Head of caudate nucleus (tissue), 42 donors: ENCODE measurements around the gene CD320.

Experiments
- DNase-seq, 42 donors: peaks; one replicate each; pipeline versions ENCODE4 v3.0.0 to v3.0.0-alpha.2; 2020 to 2021; ENCODE audit warnings: mixed read lengths in 7 of 42
- intact Hi-C: fragments of 100-400 bp; cut with DNase I; formaldehyde crosslinking; loops from one replicate; pipeline ENCODE4 v1.15.0; 2022

The CD320 gene

DNA sequence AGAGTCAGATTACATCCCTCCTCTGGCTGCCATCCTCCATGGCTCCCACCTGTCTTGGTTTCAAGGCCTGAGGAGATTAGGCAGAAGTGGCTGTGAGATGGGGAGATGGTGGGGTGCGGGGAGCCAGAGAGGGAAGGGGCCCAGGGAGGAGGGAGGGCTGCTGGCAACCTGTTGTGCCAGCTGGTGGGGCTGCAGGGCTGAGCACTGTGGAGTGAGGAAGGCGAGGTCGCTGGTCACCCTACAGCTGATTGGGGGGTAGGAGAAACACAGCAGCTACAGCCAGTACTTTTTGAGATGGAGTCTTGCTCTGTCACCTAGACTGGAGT lies 48.3 kb downstream of the CD320 start:
- peak in 3 of 42 donors; percentile 5 to 10 (median 10) for DNase-seq
- intact Hi-C loops = loop anchor here (10.0 kb wide), 1 partner anchor 285 kb away; no protein-coding TSS in a partner anchor

DNA sequence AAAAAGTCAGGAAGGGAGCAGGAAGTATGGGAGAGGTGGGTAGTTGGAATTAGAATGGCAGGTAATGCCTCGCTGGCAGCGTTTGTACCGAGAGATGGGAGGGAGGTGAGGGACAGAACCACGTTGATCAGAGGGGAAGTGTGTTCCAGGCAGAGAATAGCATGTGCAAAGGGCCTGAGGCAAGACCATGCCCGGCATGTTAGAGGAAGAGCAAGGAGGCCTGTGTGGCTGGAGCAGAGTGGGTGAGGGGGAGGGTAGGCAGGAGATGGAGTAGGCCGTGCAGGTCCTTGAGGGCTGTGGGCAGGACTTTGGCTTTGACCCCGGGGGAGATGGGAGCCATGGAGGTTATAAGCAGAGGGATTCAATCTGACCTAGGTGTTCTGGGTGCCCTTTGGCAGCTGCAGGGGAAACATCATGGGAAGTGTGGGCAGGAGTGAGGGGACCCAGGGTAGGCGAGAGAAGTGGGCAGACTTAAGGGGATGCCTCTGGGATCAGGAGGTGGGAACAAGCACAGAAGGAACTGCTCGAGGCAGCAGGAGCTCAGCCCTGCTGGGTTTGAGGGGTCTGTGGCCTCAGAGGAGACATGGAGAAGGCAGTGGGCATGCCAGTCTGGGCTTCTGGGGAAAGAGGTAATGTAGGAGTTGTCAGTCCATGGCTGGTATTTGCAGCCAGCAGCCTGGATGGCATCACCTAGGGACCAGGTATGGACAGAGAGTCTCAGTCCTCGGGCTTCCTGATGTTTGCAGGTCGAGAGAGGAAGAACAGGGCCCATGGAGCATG lies 48.8 kb downstream of the CD320 start:
- intact Hi-C loops = loop anchor here (10.0 kb wide), 1 partner anchor 285 kb away; no protein-coding TSS in a partner anchor

DNA sequence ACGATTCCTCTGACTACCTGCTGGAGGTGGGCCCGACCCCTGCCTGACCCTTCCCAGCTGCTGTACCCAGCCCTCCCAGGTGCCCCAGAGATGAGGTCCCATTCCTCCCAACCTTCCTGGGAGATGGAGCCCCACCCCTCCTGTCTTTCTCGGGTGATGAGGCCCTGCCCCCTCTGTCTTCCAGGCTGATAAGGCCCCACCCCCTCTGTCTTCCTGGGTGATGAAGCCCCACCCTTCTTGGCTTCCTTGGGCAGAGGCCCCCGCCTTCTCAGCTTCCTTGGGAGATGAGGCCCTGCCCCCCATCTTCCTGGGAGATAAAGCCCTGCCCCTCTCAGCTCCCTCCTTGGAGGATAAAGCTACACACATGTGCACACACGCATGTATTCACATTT lies 51.1 kb downstream of the CD320 start:
- intact Hi-C loops = loop anchor here (10.0 kb wide), 1 partner anchor 282 kb away; no protein-coding TSS in a partner anchor
- DNase-seq = peak in 1 of 42 donors; percentile 21

More for the DNA sequence above, 48.8 kb downstream of the CD320 start:
- DNase-seq = peak in 1 of 42 donors; percentile 15

DNA sequence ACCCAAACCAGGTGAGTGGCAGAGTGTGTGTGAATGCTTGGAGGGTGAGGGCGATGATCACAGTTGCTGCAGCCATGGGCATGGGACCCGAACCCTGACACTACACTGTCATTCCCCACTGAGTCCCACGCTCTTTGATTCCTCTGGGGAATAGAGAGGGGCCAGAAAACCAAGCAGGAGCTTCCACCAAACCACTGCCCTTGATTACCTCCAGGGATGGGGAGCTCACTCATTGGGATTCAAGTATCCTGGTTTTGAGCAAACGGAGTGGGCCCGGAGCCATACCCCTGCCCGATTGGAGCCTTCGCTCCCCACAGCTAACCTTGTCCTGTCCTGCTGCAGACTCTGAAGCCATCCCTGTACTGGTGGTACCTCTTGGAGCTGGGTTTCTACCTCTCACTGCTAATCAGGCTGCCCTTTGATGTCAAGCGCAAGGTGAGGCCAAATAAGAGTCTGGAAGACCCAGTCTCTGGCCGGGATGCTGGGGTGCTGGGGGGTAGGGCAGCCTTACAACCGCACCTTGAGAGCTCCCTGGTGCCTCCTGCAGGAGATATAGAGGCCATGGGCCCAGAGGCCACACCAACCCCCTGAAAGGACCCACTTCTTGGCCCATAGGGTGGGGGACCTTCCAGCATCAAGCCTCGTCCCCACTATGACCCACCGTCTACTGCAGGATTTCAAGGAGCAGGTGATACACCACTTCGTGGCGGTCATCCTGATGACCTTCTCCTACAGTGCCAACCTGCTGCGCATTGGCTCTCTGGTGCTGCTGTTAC lies 51.7 kb downstream of the CD320 start:
- intact Hi-C loops = loop anchor here (10.0 kb wide), 1 partner anchor 282 kb away; no protein-coding TSS in a partner anchor
- DNase-seq = no peak

DNA sequence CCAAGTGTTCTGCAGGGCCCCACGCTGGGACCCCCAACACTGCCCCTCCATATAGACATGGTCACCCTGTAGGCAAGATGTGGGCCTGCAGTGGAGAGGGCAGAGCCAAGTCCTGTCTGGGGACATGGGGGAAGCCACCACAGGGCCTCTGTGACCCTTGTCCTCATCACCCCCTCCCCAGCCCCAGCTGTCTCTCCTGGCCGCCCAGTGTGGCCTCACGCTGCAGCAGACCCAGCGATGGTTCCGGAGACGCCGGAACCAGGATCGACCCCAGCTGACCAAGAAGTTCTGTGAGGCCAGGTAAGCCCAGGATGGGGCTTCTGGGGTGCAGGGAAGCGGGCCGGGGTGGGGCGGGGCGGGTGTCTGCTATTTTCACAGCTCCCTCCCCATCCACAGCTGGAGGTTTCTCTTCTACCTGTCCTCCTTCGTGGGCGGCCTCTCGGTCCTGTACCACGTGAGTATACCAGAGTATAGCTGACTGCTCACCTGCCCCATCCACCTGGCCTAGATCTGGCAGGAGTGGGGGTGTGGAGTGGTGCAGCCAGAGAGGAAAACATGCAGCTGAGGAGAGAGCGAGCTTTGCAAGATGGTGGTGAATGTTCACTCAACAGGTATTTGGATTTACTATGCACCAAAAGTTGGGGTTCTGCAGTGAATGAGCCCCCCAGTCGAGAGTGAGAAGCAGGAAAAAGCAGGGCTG lies 52.6 kb downstream of the CD320 start:
- intact Hi-C loops = loop anchor here (10.0 kb wide), 1 partner anchor 281 kb away; no protein-coding TSS in a partner anchor
- DNase-seq = no peak

DNA sequence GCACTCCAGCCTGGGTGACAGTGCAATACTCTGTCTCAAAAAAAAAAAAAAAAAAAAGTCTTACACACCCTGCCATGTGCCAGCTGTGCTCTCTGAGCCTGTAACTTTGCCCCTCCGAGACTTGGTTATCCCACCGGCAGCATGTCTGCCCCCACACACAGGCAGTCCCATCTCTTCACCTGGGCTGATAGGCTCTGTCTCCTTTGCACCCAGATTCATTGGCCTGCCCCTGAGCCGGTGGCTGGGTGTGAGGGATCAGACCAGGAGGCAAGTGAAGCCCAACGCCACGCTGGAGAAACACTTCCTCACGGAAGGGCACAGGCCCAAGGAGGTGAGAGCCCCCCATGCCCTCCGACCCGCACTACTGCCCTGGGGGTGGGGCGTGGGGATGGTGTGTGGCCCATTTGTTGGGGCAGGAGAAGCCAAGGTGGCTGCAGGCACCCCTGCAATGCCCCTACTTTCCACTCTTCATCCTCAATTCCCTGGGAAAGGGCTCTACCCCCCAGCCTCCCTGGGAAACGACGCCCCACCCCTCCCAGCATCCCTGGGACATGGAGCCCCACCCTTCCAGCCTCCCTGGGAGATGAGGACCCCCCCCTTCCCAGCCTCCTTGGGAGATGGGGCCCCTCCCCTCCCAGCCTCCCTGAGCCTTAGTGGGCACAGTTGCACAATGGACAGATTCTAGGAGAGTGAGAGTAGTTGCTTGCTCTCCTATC lies 53.7 kb downstream of the CD320 start:
- no peak for DNase-seq
- intact Hi-C loops = loop anchor here (10.0 kb wide), 1 partner anchor 280 kb away; no protein-coding TSS in a partner anchor

DNA sequence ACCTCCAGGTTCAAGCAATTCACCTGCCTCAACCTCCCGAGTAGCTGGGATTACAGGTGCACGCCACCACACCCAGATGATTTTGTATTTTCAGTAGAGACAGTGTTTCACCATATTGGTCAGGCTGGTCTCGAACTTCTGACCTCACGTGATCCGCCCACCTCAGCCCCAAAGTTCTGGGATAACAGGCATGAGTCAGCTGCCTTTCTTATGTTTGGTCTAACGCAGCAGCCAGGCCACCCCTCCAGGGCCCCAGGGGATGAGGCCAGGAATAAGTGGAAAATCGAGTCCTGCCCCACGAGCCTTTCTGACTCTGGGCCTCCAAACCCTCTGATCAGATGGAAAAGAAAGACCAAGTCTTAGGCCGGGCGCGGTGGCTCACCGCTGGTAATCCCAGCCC lies 54.5 kb downstream of the CD320 start:
- intact Hi-C loops = loop anchor here (10.0 kb wide), 1 partner anchor 279 kb away; no protein-coding TSS in a partner anchor
- DNase-seq = no peak

DNA sequence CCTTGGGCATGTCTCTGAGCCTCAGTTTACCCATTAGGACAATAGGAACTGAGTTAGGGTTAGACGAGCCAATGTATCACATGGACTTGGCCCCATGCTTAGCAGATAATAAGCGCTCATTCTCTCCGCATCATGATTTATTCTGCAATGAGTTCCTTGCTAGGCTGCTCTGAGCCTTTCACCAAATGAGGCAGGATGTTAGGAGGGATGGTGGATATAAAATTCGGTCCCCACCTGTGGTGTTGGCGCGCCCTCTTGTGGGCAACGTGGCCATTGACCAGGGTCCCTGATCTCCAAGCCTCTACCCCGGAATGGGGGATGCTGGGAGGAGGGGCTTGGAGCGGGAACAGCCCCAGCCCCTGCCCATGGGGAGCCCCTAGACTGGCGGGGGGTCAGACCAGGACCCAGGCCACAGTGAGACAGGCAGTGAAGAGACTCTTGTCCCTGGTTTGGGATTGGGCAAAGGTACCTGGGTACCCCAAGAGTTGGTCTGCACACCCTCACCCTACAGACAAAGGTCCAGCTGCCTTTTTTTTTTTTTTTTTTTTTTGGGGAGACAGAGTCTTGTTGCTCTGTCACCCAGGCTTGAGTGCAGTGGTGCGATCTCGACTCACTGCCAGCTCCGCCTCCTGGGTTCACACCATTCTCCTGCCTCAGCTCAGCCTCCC lies 55.1 kb downstream of the CD320 start:
- intact Hi-C loops = loop anchor here (10.0 kb wide), 1 partner anchor 278 kb away; no protein-coding TSS in a partner anchor
- peak; percentile 67 to 94 (median 87) for DNase-seq
